ENCODE data around the gene ZNF74. TPM values are rescaled to one million over a fixed set of nuclear protein-coding genes. Genes with fewer than 3 reads are reported as not detected.

The ZNF74 gene
- total RNA-seq, 4 donors from 2014 or later, result 8.2 to 32.0 (median 10.8) TPM

- Histone ChIP-seq H3K4me3 (peak overlapping the region; percentile 77 to 86), H3K9me3 (no peaks in the 10 kb centered on the region), H3K27ac (peak overlapping the region; percentile 88 to 97), H3K27me3 (no peaks in the 10 kb centered on the region), H3K4me1 (peaks cover 0 to 17% of the 10 kb centered on the region in 2 donors), H3K36me3 (no peaks in the 10 kb centered on the region)
- TF ChIP-seq CTCF (IDR thresholded peaks at IDR 0.05) (no peak), POLR2A (IDR thresholded peaks at IDR 0.05) (no peak)
- intact Hi-C loops (cut with DNase I; ENCODE audit: low total_unique reads), result loop anchor here (10.0 kb wide), 1 partner anchor 59 kb away; the partner anchor contains the start of gene KLHL22
- DNase-seq, result no peak
Measured at GRCh38 chr22:20435436-20436306, 41.7 kb downstream of the ZNF74 start.

- intact Hi-C loops (cut with DNase I; ENCODE audit: low total_unique reads), result loop anchor here (10.0 kb wide), 1 partner anchor 58 kb away; the partner anchor contains the start of gene KLHL22
- Histone ChIP-seq H3K27me3 (no peaks in the 10 kb centered on the region), H3K27ac (peak overlapping the region; percentile 88 to 97), H3K9me3 (no peaks in the 10 kb centered on the region), H3K36me3 (no peaks in the 10 kb centered on the region), H3K4me1 (peaks cover 0 to 12% of the 10 kb centered on the region in 2 donors), H3K4me3 (peak overlapping the region; percentile 77 to 86)
- peak in 1 of 2 donors; percentile 68 for DNase-seq
- no peak for TF ChIP-seq CTCF (IDR thresholded peaks at IDR 0.05)
- TF ChIP-seq POLR2A (IDR thresholded peaks at IDR 0.05), result no peak
Measured at GRCh38 chr22:20436307-20436767, 42.4 kb downstream of the ZNF74 start.

- peaks cover 0 to 12% of the 10 kb centered on the region in 2 donors for H3K4me1 ChIP-seq
- H3K36me3 ChIP-seq, result no peaks in the 10 kb centered on the region
- H3K9me3 ChIP-seq, result no peaks in the 10 kb centered on the region
- peak overlapping the region; percentile 77 to 86 for H3K4me3 ChIP-seq
- peak in 1 of 2 donors; percentile 43 for DNase-seq
- H3K27ac ChIP-seq, result peak overlapping the region; percentile 88 to 97
- TF ChIP-seq CTCF (IDR thresholded peaks at IDR 0.05) (no peak), POLR2A (IDR thresholded peaks at IDR 0.05) (no peak)
- intact Hi-C loops (cut with DNase I; ENCODE audit: low total_unique reads), result loop anchor here (10.0 kb wide), 1 partner anchor 58 kb away; the partner anchor contains the start of gene KLHL22
- no peaks in the 10 kb centered on the region for H3K27me3 ChIP-seq
Measured at GRCh38 chr22:20436768-20437612, 43.0 kb downstream of the ZNF74 start.

GRCh38 chr22:20437613-20438426 lies 43.9 kb downstream of the ZNF74 start, which contains the start of gene SCARF2:
Gene SCARF2, minus strand, starts transcription at chr22:20437825. Its CDS starts 71 bp downstream, at chr22:20437754.
- Histone ChIP-seq H3K4me3 (peak within 1 kb of the TSS; percentile 77 to 86), H3K27me3 (no peaks in the 10 kb centered on the region), H3K4me1 (peaks cover 0 to 12% of the 10 kb centered on the region in 2 donors), H3K27ac (peak within 1 kb of the TSS; percentile 88 to 97), H3K36me3 (no peaks in the 10 kb centered on the region), H3K9me3 (no peaks in the 10 kb centered on the region)
- TF ChIP-seq POLR2A (IDR thresholded peaks at IDR 0.05) (peak in 1 of 2 donors; percentile 32), CTCF (IDR thresholded peaks at IDR 0.05) (no peak)
- intact Hi-C loops (cut with DNase I; ENCODE audit: low total_unique reads), result loop anchor here (10.0 kb wide), 1 partner anchor 57 kb away; the partner anchor contains the start of gene KLHL22
- peak; percentile 62 to 81 for DNase-seq
